Spinal cord (tissue), 10 donors: ENCODE data around the gene GBGT1. TPM values are rescaled to one million over a fixed set of nuclear protein-coding genes. Genes with fewer than 3 reads are reported as not detected.

Experiments
- DNase-seq, 6 donors: peaks; one replicate each; pipeline versions ENCODE4 v3.0.0 to v3.0.0-alpha.2; 2013 to 2015; ENCODE audit warnings: low spot score in 6 of 6, low read depth in 4 of 6
- H3K27ac ChIP-seq: one replicate; pipeline ENCODE4 v1.5.1; 2013; ENCODE audit warnings: low read depth, low read length, control low read depth
- H3K27me3 ChIP-seq: one replicate; pipeline ENCODE4 v1.6.1; 2013; ENCODE audit warnings: low read length; ENCODE audit not compliant: control insufficient read depth, insufficient read depth
- H3K36me3 ChIP-seq: one replicate; pipeline ENCODE4 v1.6.1; 2013; ENCODE audit warnings: low read length; ENCODE audit not compliant: control insufficient read depth, insufficient read depth
- H3K4me1 ChIP-seq: one replicate; pipeline ENCODE4 v1.6.1; 2013; ENCODE audit warnings: low read length; ENCODE audit not compliant: control insufficient read depth, insufficient read depth
- H3K4me3 ChIP-seq: one replicate; pipeline ENCODE4 v1.5.1; 2013; ENCODE audit warnings: low read depth, low read length, control low read depth
- H3K9me3 ChIP-seq: one replicate; pipeline ENCODE4 v1.6.1; 2013; ENCODE audit warnings: low read length; ENCODE audit not compliant: control insufficient read depth, insufficient read depth
- WGBS: methylation state at CpG from one replicate; pipeline ENCODE4 v1.1.5; 2013; ENCODE audit warnings: missing lambda C conversion rate; ENCODE audit not compliant: insufficient coverage; 5-methylcytosine and 5-hydroxymethylcytosine counted together
- polyA plus RNA-seq, 2 donors: library from polyadenylated mRNA; unstranded; fragments of 120-200 nt; gene quantifications; one replicate each; pipeline ENCODE4 v1.2.1, GENCODE V29; 2013; ENCODE audit not compliant: insufficient read length in 2 of 2
- total RNA-seq, 2 donors: library from RNA; depleted of rRNA in 1 of 2; stranded (reverse); fragments of 120-200 nt in 1 of 2; fragments of >200 nt in 1 of 2; gene quantifications; one replicate each; pipeline versions ENCODE4 v1.2.3 to v1.2.4, GENCODE V29; 2013 to 2014
- donor health status: healthy.

GBGT1 gene
- total and polyA plus RNA-seq, 4 donors, result 3.9 to 8.6 (median 6.0) TPM

DNA sequence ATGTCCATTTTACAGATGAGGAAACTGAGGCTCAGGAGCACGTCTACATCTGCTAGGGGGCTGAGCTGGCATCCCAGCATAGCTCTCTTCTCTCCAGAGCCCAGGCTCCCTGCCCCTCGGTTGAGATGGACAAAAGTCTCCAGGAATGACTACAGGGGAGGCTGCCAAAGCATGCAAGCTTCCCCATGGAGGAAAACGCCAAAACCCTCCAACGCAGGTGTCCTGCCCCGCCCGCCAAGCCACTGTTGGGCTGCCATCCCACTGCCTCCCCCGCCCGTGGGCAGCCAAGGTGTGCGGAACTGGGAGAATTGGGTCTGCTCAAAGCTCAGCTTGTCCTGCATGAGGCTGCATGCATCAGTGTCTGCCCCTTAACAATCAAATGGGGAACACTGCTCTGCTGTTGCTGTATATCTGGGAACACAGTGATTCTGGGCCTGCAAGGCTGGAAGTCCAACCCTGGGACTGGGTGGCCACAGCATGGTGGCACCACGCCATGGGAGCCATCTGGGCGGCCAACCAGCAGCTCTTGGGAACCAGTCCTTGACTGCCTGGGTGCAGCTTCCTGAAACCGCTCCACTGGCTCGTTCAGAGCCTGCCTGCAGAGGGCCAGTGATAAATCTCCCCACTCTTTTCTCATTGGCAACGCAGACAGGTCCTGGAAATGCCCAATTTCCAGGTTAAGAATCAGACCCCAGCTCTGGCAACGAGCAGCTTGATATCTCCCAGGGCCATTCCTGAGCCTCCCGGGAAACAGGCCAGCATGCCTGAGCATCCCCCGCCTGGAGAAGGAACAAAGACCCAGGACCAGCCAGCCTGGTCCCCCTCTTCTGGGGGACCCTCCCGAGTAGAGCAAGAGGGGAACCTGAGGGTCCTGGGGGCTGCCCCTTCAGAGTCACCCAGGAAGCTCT is 46.2 kb downstream of the GBGT1 start:
- Histone ChIP-seq H3K27ac (peak overlapping the region; percentile 0), H3K27me3 (no peaks in the 10 kb centered on the region), H3K36me3 (peaks cover 50% of the 10 kb centered on the region), H3K4me1 (peaks cover 88% of the 10 kb centered on the region), H3K9me3 (no peaks in the 10 kb centered on the region), H3K4me3 (no peak overlapping the region)
- 52% methylated on average over 18 of the region's 18 CpGs for WGBS
- peak in 2 of 6 donors; percentile 44 to 63 for DNase-seq

DNA sequence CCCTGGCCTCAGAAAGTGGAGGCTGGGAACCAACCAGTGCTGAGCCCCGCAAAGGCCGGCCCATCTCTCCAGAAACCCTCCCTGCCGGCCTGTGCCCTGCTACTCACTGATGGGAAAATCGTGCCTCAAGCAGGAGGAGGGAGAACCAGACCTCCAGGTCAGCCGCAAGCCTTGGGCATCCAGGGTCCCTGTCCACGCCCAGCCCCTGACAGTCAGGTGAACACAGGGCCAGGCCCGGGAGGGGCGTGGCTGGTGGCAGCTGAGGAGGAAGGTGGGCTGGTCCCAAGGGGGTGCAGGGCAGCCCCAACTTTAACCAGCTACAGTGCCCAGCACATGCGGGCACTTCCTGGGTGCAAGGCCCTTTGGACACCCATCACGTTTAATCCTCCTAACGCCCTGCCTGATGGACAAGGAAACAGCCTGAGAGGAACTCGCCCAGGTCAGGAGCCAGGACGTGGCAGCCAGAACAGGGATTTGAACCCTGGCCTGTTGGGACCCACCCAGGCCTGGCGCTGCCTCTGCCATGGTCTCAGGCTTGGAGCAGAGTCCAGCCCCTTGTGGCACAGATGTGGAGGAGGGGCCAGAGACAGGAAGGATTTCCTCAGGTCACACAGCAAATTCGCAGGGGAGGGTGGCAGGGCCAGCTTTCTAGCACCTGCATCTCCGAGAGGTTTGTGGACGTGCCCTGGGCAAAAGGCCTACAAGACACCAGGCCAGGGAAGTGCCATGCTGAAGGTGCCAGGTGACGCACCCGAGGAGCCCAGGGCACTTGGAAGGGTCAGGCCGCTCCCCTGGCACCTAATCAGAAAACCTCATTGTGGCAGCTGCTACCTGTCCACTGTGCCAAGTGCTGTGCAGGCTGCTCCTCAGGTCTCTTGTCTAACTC is 47.1 kb downstream of the GBGT1 start:
- no peak overlapping the region for H3K4me3 ChIP-seq
- H3K36me3 ChIP-seq, result peaks cover 60% of the 10 kb centered on the region
- 92% methylated on average over 18 of the region's 20 CpGs for WGBS
- no peaks in the 10 kb centered on the region for H3K9me3 ChIP-seq
- no peak overlapping the region for H3K27ac ChIP-seq
- DNase-seq, result no peak
- H3K4me1 ChIP-seq, result peaks cover 86% of the 10 kb centered on the region
- H3K27me3 ChIP-seq, result no peaks in the 10 kb centered on the region

DNA sequence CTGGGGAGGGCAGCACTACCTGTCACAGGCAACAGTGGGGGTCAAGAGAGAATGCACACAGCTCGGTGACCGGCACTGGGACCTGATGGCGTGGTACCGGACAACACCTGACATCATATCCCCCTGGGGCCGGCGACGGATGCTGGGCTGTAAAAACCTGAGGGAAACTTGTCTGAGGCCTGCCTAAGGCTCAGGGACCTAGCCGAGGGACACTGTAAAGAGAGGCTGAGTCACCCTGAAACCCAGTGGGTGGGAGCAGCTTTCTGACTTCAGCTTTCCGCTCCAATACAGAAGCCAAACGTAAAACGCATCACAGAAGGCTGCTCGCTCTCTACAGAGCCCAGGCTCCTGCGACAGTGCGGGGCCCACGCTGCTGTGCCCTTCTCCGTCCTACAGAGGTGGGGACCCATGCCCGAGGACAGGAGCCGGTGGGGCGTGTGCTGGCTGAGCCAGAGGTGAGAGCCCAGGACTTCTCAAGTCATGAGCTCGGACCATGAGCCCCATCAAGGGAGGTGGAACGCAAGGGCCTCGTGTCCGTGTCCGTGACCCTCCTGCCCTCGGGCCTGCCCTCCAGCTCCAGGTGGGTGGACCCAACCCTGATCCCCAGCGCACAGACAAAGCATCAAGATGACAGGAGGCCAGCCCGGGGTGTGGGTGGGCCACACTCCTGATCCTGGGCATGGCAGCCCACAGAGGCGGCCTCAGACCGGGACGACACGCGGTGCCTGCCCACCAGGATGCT is 47.9 kb downstream of the GBGT1 start:
- no peaks in the 10 kb centered on the region for H3K9me3 ChIP-seq
- H3K27me3 ChIP-seq, result no peaks in the 10 kb centered on the region
- peaks cover 84% of the 10 kb centered on the region for H3K4me1 ChIP-seq
- 92% methylated on average over 32 of the region's 32 CpGs for WGBS
- H3K4me3 ChIP-seq, result no peak overlapping the region
- DNase-seq, result no peak
- H3K36me3 ChIP-seq, result peaks cover 68% of the 10 kb centered on the region
- H3K27ac ChIP-seq, result no peak overlapping the region

DNA sequence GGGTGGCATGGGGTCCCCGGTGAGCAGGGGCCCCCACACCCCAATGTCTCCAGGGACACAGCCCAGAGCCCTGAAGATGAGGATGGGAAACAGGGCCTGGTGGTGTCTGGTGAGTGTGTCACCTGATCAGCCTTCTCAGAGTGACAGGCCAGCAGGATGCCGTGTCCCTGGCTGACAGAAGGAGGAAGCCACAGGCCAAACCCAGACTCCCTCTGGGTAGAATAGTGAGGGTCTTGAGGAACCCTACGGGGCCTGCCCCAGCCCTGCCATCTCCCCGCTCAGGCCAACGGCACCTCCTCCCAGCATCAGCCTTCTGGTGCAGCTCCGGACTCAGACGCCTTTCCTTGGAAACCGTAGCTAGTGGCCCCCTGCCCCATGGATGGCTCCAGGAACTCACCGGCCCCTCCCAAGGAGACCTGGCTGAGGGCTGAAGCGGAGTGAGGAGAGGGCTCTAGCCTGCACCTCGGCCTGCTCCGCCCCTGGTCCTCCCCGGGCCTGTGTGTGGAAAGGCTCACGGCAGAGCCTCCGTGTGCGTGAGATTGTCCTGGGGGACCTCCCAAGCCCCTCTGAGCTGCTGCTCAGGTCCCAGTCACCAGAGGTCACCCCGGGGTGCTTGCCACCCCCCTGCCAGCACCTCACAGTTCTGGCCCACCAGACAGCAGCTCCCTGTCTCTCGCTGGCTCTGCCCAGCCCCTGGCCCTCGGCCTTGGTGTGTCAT is 48.7 kb downstream of the GBGT1 start:
- H3K4me3 ChIP-seq, result no peak overlapping the region
- H3K27me3 ChIP-seq, result no peaks in the 10 kb centered on the region
- peaks cover 77% of the 10 kb centered on the region for H3K4me1 ChIP-seq
- H3K27ac ChIP-seq, result peak overlapping the region; percentile 43
- no peak for DNase-seq
- WGBS, result 81% methylated on average over 14 of the region's 19 CpGs
- H3K9me3 ChIP-seq, result no peaks in the 10 kb centered on the region
- peaks cover 75% of the 10 kb centered on the region for H3K36me3 ChIP-seq

DNA sequence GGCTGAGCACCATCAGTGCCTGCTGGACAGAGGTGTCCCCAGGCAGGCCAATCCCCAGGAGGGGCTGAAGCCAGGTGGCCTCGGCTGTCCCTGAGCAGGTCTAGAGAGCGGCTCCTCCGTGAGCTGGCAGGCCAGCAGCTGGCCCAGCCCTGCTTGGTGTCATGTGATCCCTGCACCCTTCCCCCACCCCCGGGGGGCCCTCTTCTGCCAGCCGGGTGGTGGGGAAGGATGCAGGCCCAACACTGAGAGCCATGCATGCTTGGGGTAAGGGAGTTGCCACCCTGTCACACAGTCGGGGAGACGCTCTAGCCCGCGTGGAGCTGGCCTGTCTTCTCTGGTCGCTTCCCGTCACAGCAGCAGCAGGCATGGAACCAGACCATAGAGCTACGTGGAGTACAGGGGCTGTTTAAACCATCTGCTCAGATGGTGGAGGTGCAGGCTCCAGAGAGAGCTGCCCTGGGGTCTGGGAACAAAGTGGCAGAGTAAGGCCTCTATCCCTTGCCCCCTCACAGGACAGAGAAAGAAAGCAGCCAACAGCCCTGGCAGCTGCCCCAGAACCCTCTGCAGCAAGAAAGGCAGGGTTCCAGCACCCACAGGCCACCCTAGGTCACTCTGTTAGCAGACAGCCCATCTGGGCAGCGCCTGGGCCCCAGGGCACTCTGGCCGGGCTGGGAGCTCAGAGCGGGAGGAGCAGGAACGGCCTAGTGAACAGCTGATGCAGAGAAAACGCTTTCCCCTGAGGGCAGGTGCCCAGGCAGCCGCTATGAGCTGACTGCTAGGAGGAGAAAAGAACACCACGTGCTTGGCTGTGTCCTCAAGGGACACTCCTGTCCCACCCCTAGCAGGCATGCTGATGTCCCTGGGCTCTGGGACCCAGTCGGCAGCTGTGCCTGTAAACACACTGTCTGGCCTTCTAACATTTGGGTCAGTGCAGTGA is 49.5 kb downstream of the GBGT1 start:
- peak overlapping the region; percentile 43 for H3K27ac ChIP-seq
- no peaks in the 10 kb centered on the region for H3K27me3 ChIP-seq
- 36% methylated on average over 18 of the region's 20 CpGs for WGBS
- peaks cover 69% of the 10 kb centered on the region for H3K4me1 ChIP-seq
- H3K4me3 ChIP-seq, result no peak overlapping the region
- H3K36me3 ChIP-seq, result peaks cover 83% of the 10 kb centered on the region
- peak in 2 of 6 donors; percentile 27 to 34 for DNase-seq
- H3K9me3 ChIP-seq, result no peaks in the 10 kb centered on the region

DNA sequence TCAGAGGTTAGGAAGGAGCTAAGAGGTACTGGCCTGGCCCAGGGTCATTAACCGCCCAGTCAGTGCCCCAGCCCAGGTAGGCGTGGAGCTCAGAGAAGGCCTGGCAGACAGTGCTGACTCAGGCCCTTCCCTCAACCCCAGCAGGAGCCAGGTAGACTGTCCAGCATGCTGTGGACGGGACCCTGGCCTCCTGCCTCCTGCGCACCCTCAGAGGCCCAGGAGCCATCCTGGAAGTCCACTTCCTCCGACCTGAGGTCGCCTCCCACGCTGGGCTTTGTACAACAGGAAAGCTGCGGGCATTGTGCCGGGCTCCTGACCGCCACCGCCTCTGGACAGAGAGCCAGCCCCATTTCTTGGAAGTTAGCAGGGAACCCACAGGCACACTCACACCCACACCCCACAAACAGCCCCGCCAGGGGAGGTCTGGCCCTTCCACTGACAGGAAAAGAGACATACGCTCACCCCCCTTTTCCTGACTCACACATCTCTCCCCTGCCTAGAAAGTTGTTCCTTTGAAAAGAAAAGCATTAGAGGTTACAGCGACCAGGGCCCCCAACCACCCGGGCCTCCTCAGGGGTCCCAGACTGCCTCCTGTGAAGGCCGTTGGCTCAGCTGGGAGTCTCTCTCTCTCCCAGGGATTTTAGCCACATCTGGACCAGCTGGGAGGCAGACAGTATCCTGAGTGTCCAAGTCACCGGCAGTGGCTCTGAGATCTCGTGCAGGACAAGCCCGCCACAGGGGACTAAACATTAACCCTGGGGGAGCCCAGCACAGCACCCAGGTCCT is 50.4 kb downstream of the GBGT1 start:
- Histone ChIP-seq H3K36me3 (peaks cover 87% of the 10 kb centered on the region), H3K27ac (peak overlapping the region; percentile 43), H3K4me3 (no peak overlapping the region), H3K4me1 (peaks cover 60% of the 10 kb centered on the region), H3K9me3 (no peaks in the 10 kb centered on the region), H3K27me3 (no peaks in the 10 kb centered on the region)
- no peak for DNase-seq
- 64% methylated on average over 19 of the region's 19 CpGs for WGBS

DNA sequence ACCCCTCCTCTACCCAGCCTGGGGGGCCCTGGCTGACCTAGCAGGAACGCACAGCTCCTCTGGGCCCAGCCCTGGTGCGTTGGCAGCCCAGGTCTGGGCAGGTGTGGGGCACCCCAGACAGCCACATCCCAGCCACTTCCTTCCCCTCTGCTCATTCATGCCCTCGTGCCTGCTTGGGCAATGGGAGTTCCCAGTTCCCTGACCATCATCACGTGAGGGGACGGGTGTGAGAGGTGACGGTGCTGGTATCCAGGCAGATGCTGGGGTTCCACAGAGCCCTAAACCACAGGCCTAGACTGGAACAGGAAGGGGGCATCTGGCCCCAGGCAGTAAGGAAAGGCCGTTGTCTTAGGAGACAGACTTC is 51.1 kb downstream of the GBGT1 start:
- no peak overlapping the region for H3K27ac ChIP-seq
- H3K4me1 ChIP-seq, result peaks cover 53% of the 10 kb centered on the region
- no peaks in the 10 kb centered on the region for H3K9me3 ChIP-seq
- H3K4me3 ChIP-seq, result no peak overlapping the region
- DNase-seq, result no peak
- H3K27me3 ChIP-seq, result no peaks in the 10 kb centered on the region
- peaks cover 94% of the 10 kb centered on the region for H3K36me3 ChIP-seq
- 80% methylated on average over 4 of the region's 7 CpGs for WGBS
